HG03460 (cell line): Measurements from ENCODE around the gene GRID1.

Source experiments
- ATAC-seq: cut with Tn5 transposase; IDR thresholded peaks from one replicate; pipeline ENCODE4 v1.9.1; 2021; ENCODE audit not compliant: unreplicated experiment

GRID1 gene

GRCh38 chr10:86354761-86355540, 11.6 kb downstream of the GRID1 start:
- ATAC-seq: no peak

- ATAC-seq: no peak
Observed at GRCh38 chr10:86353506-86354485, 12.8 kb downstream of the GRID1 start.

- ATAC-seq: no peak
Observed at GRCh38 chr10:86350897-86351296, 15.7 kb downstream of the GRID1 start.

GRCh38 chr10:86349940-86350630, 16.5 kb downstream of the GRID1 start:
- no peak for ATAC-seq

GRCh38 chr10:86349474-86349873, 17.1 kb downstream of the GRID1 start:
- no peak for ATAC-seq

GRCh38 chr10:86348321-86349210, 18.0 kb downstream of the GRID1 start:
- no peak for ATAC-seq

- ATAC-seq: no peak
Observed at GRCh38 chr10:86347856-86348255, 18.7 kb downstream of the GRID1 start.

GRCh38 chr10:86346799-86347665, 19.6 kb downstream of the GRID1 start:
- no peak for ATAC-seq

- no peak for ATAC-seq
Observed at GRCh38 chr10:86345859-86346798, 20.5 kb downstream of the GRID1 start.

GRCh38 chr10:86345296-86345858, 21.2 kb downstream of the GRID1 start:
- ATAC-seq: no peak

- no peak for ATAC-seq
Observed at GRCh38 chr10:86344714-86345161, 21.9 kb downstream of the GRID1 start.

GRCh38 chr10:86344281-86344680, 22.3 kb downstream of the GRID1 start:
- ATAC-seq: no peak

GRCh38 chr10:86343761-86344160, 22.8 kb downstream of the GRID1 start:
- no peak for ATAC-seq

- ATAC-seq: no peak
Observed at GRCh38 chr10:86342111-86342863, 24.3 kb downstream of the GRID1 start.

- no peak for ATAC-seq
Observed at GRCh38 chr10:86341361-86341811, 25.2 kb downstream of the GRID1 start.

GRCh38 chr10:86340991-86341260, 25.7 kb downstream of the GRID1 start:
- no peak for ATAC-seq
